ENCODE results near the gene PRKG1.

PRKG1 gene

GRCh38 chr10:52280051-52280450 lies 1205.8 kb downstream of the PRKG1 start:
- H3K4me1 ChIP-seq (ENCODE audit: control insufficient read depth in 5 of 5, insufficient read depth in 5 of 5, low read length in 5 of 5): no peaks in the 10 kb centered on the region
- no peak overlapping the region for H3K9ac ChIP-seq (ENCODE audit: low read length in 5 of 5)
- H3K36me3 ChIP-seq (ENCODE audit: control insufficient read depth in 5 of 5, insufficient read depth in 5 of 5, low read length in 5 of 5): peaks cover 0 to 4% (median 0%) of the 10 kb centered on the region in 5 donors
- no peaks in the 10 kb centered on the region for H3K9me3 ChIP-seq (ENCODE audit: control insufficient read depth in 5 of 5, low read length in 5 of 5)
- H3K4me3 ChIP-seq (ENCODE audit: low read depth in 1 of 5, low read length in 5 of 5): no peak overlapping the region
- H3K27ac ChIP-seq (ENCODE audit: low read depth, low read length): no peak overlapping the region
- no peaks in the 10 kb centered on the region for H3K27me3 ChIP-seq (ENCODE audit: control insufficient read depth in 5 of 5, insufficient read depth in 4 of 5, low read length in 5 of 5)

GRCh38 chr10:52283174-52283573 lies 1208.9 kb downstream of the PRKG1 start:
- Histone ChIP-seq H3K36me3 (ENCODE audit: control insufficient read depth in 5 of 5, insufficient read depth in 5 of 5, low read length in 5 of 5) (peaks cover 0 to 4% (median 0%) of the 10 kb centered on the region in 5 donors), H3K9me3 (ENCODE audit: control insufficient read depth in 5 of 5, low read length in 5 of 5) (no peaks in the 10 kb centered on the region), H3K9ac (ENCODE audit: low read length in 5 of 5) (no peak overlapping the region), H3K27ac (ENCODE audit: low read depth, low read length) (no peak overlapping the region), H3K4me3 (ENCODE audit: low read depth in 1 of 5, low read length in 5 of 5) (no peak overlapping the region), H3K4me1 (ENCODE audit: control insufficient read depth in 5 of 5, insufficient read depth in 5 of 5, low read length in 5 of 5) (no peaks in the 10 kb centered on the region), H3K27me3 (ENCODE audit: control insufficient read depth in 5 of 5, insufficient read depth in 4 of 5, low read length in 5 of 5) (no peaks in the 10 kb centered on the region)

DNA sequence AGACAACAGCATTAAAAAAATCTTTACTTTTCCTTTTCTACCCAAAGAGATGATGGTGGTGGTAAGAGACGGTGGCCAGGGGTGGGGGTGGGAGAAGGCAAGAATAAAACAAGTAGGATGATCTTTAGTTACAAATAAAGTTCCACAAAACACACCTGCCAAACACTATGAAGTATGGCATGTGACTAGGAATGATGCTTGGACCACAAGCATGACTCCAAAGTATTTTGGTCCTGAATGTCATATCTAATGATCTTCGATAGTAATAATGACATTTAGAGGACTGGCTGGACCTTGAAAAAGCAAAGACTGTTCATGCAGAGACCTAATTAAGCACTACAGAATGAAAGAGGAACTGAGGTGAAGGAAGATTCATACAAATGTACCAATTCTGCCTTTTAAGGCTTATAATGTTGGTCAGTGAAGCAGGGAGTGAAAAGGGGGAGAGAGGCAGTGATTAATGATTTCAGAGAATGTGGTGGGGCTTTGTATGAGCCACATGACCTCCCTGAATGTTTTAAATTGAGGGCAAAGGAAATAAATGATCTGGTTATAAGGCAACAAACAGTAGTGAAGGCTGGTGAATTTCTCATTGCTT lies 1210.2 kb downstream of the PRKG1 start:
- Histone ChIP-seq H3K27me3 (ENCODE audit: control insufficient read depth in 5 of 5, insufficient read depth in 4 of 5, low read length in 5 of 5) (no peaks in the 10 kb centered on the region), H3K9me3 (ENCODE audit: control insufficient read depth in 5 of 5, low read length in 5 of 5) (no peaks in the 10 kb centered on the region), H3K36me3 (ENCODE audit: control insufficient read depth in 5 of 5, insufficient read depth in 5 of 5, low read length in 5 of 5) (peaks cover 0 to 4% (median 0%) of the 10 kb centered on the region in 5 donors), H3K27ac (ENCODE audit: low read depth, low read length) (no peak overlapping the region), H3K4me3 (ENCODE audit: low read depth in 1 of 5, low read length in 5 of 5) (no peak overlapping the region), H3K4me1 (ENCODE audit: control insufficient read depth in 5 of 5, insufficient read depth in 5 of 5, low read length in 5 of 5) (no peaks in the 10 kb centered on the region), H3K9ac (ENCODE audit: low read length in 5 of 5) (no peak overlapping the region)

- Histone ChIP-seq H3K27me3 (ENCODE audit: control insufficient read depth in 5 of 5, insufficient read depth in 4 of 5, low read length in 5 of 5) (no peaks in the 10 kb centered on the region), H3K27ac (ENCODE audit: low read depth, low read length) (no peak overlapping the region), H3K36me3 (ENCODE audit: control insufficient read depth in 5 of 5, insufficient read depth in 5 of 5, low read length in 5 of 5) (peaks cover 0 to under 1% (median 0%) of the 10 kb centered on the region in 5 donors), H3K4me1 (ENCODE audit: control insufficient read depth in 5 of 5, insufficient read depth in 5 of 5, low read length in 5 of 5) (no peaks in the 10 kb centered on the region), H3K4me3 (ENCODE audit: low read depth in 1 of 5, low read length in 5 of 5) (no peak overlapping the region), H3K9ac (ENCODE audit: low read length in 5 of 5) (no peak overlapping the region), H3K9me3 (ENCODE audit: control insufficient read depth in 5 of 5, low read length in 5 of 5) (no peaks in the 10 kb centered on the region)
Measured at GRCh38 chr10:52287866-52288265, 1213.6 kb downstream of the PRKG1 start.

GRCh38 chr10:52297747-52298146 lies 1223.5 kb downstream of the PRKG1 start:
- H3K4me1 ChIP-seq (ENCODE audit: control insufficient read depth in 5 of 5, insufficient read depth in 5 of 5, low read length in 5 of 5): no peaks in the 10 kb centered on the region
- no peak overlapping the region for H3K9ac ChIP-seq (ENCODE audit: low read length in 5 of 5)
- H3K27me3 ChIP-seq (ENCODE audit: control insufficient read depth in 5 of 5, insufficient read depth in 4 of 5, low read length in 5 of 5): no peaks in the 10 kb centered on the region
- H3K9me3 ChIP-seq (ENCODE audit: control insufficient read depth in 5 of 5, low read length in 5 of 5): no peaks in the 10 kb centered on the region
- no peak overlapping the region for H3K4me3 ChIP-seq (ENCODE audit: low read depth in 1 of 5, low read length in 5 of 5)
- no peak overlapping the region for H3K27ac ChIP-seq (ENCODE audit: low read depth, low read length)
- no peaks in the 10 kb centered on the region for H3K36me3 ChIP-seq (ENCODE audit: control insufficient read depth in 5 of 5, insufficient read depth in 5 of 5, low read length in 5 of 5)

DNA sequence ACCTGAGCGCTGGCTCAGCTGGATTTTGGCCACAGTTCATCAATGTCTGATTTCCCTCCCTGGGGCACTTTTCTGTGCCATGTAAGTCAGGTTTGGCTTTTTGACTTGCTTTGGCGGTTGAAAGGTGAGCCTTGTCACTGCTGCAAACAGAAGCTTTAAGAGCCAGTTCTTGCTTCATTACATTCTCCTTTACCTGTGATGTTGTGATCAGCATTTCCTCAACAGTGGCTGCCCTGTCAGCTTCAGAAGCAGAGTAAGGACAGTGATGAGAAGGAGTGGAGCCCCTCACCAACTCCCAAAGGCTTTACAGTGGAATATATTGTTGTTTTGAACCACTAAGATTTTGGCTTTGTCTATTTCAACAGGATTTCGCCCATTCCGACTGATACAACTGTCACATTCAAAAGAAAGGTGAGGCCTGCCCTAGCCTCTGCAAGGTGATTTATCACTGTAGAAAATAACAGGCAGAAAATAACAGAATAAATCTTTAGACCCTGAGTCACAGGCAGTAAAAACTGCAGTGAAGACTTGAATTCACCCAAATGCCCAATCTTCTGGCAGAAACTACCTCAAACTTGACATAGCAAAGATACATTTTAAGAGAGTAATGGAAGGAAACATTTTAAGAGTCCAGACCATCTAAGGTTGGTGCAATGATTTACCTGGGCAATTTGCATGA lies 1226.5 kb downstream of the PRKG1 start:
- Histone ChIP-seq H3K27ac (ENCODE audit: low read depth, low read length) (no peak overlapping the region), H3K36me3 (ENCODE audit: control insufficient read depth in 5 of 5, insufficient read depth in 5 of 5, low read length in 5 of 5) (no peaks in the 10 kb centered on the region), H3K9ac (ENCODE audit: low read length in 5 of 5) (no peak overlapping the region), H3K4me3 (ENCODE audit: low read depth in 1 of 5, low read length in 5 of 5) (no peak overlapping the region), H3K27me3 (ENCODE audit: control insufficient read depth in 5 of 5, insufficient read depth in 4 of 5, low read length in 5 of 5) (no peaks in the 10 kb centered on the region), H3K9me3 (ENCODE audit: control insufficient read depth in 5 of 5, low read length in 5 of 5) (no peaks in the 10 kb centered on the region), H3K4me1 (ENCODE audit: control insufficient read depth in 5 of 5, insufficient read depth in 5 of 5, low read length in 5 of 5) (no peaks in the 10 kb centered on the region)

DNA sequence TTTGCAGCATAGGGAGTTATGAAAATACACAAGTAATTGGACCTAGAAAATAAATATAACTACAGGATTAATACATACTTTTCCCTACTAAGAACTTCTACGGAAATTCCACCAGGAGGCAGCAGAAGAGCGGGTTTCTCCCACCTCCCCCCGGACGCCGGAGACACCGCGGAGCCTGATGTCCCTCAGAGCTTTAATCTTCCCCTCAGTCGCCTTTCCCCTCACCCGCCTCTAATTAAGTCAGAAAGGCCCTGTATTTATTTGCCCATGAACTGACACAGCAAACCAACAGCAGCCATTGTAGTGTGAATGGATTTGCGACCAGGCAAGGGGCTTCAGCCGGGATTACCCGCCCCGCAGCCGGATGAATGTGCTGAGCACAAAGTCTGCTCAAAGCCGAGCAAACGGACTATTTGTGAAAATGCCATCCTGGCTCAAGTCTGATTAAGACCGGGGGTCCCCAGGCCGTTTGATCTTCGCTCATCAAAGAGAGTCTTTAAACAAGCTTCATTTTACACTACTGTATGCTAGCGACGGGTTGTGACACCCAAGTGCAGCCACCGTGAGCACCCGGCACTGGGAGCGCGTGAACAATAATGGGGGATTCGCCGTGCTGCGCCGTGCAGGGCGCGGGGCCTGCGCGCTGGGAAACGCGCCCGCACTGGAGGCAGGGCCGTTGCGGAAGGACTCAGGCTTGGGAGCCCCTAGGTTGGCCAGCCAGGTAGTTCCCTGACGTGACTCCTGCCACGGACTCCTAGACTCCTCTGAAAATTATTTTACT lies 1234.2 kb downstream of the PRKG1 start:
- no peak overlapping the region for H3K27ac ChIP-seq (ENCODE audit: low read depth, low read length)
- H3K9me3 ChIP-seq (ENCODE audit: control insufficient read depth in 5 of 5, low read length in 5 of 5): no peaks in the 10 kb centered on the region
- H3K4me1 ChIP-seq (ENCODE audit: control insufficient read depth in 5 of 5, insufficient read depth in 5 of 5, low read length in 5 of 5): peaks cover 0 to 12% (median 11%) of the 10 kb centered on the region in 5 donors
- H3K9ac ChIP-seq (ENCODE audit: low read length in 5 of 5): peak overlapping the region in 2 of 5 donors; percentile 41 to 75
- peak overlapping the region; percentile 56 to 80 (median 68) for H3K4me3 ChIP-seq (ENCODE audit: low read depth in 1 of 5, low read length in 5 of 5)
- peaks cover 4 to 12% (median 8%) of the 10 kb centered on the region in 5 donors for H3K27me3 ChIP-seq (ENCODE audit: control insufficient read depth in 5 of 5, insufficient read depth in 4 of 5, low read length in 5 of 5)
- H3K36me3 ChIP-seq (ENCODE audit: control insufficient read depth in 5 of 5, insufficient read depth in 5 of 5, low read length in 5 of 5): no peaks in the 10 kb centered on the region

- Histone ChIP-seq H3K27ac (ENCODE audit: low read depth, low read length) (no peak overlapping the region), H3K36me3 (ENCODE audit: control insufficient read depth in 5 of 5, insufficient read depth in 5 of 5, low read length in 5 of 5) (no peaks in the 10 kb centered on the region), H3K9me3 (ENCODE audit: control insufficient read depth in 5 of 5, low read length in 5 of 5) (no peaks in the 10 kb centered on the region), H3K9ac (ENCODE audit: low read length in 5 of 5) (no peak overlapping the region), H3K4me3 (ENCODE audit: low read depth in 1 of 5, low read length in 5 of 5) (peak overlapping the region in 3 of 5 donors; percentile 65 to 71 (median 69)), H3K4me1 (ENCODE audit: control insufficient read depth in 5 of 5, insufficient read depth in 5 of 5, low read length in 5 of 5) (peaks cover 0 to 27% (median 25%) of the 10 kb centered on the region in 5 donors), H3K27me3 (ENCODE audit: control insufficient read depth in 5 of 5, insufficient read depth in 4 of 5, low read length in 5 of 5) (peaks cover 14 to 29% (median 20%) of the 10 kb centered on the region in 5 donors)
Measured at GRCh38 chr10:52312942-52313255, 1238.6 kb downstream of the PRKG1 start.

DNA sequence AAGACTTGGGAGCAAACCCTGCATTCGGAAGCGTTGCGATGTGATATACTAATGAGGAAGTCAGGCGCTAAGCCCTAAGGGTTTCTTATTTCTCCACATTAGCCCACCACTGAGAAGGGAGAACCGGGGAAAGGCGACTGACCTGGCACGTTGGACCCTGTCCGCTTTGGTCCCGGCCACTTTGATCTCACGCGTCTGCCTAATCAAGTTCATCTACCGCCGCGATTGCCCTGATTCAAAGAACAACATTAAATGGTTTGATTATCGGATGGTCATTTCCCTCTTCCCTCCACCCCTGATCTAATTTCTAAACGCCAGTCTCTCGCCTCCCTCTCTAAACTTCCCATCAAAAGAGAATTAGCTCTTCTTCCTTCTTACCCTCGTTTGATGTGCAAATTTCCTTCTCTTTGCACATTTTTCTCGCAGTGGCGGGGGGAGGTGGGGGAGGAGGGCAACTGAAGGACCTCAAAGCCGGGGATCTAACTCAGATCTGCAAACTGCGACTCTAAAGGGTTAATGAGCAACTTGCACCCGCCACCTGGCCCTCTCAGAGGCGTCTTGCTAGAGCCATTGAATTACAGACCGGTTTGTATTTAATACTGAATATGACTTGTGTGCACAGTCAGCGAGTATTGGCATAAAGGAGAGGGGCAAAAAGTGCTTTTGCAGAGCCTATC lies 1239.1 kb downstream of the PRKG1 start:
- Histone ChIP-seq H3K9me3 (ENCODE audit: control insufficient read depth in 5 of 5, low read length in 5 of 5) (no peaks in the 10 kb centered on the region), H3K4me3 (ENCODE audit: low read depth in 1 of 5, low read length in 5 of 5) (peak overlapping the region; percentile 56 to 78 (median 69)), H3K27ac (ENCODE audit: low read depth, low read length) (no peak overlapping the region), H3K4me1 (ENCODE audit: control insufficient read depth in 5 of 5, insufficient read depth in 5 of 5, low read length in 5 of 5) (peaks cover 0 to 25% (median 23%) of the 10 kb centered on the region in 5 donors), H3K27me3 (ENCODE audit: control insufficient read depth in 5 of 5, insufficient read depth in 4 of 5, low read length in 5 of 5) (peaks cover 14 to 28% (median 20%) of the 10 kb centered on the region in 5 donors), H3K36me3 (ENCODE audit: control insufficient read depth in 5 of 5, insufficient read depth in 5 of 5, low read length in 5 of 5) (no peaks in the 10 kb centered on the region), H3K9ac (ENCODE audit: low read length in 5 of 5) (no peak overlapping the region)

Measured in subcutaneous abdominal adipose tissue (tissue), 5 donors.